A549 (cell line): ENCODE results near the gene PAK2.

Source experiments
- EHMT2 ChIP-seq: fragments of 200-600 bp; sonication (generic); IDR thresholded peaks from 2 replicates; pipeline ENCODE4 v1.6.1; 2016; ENCODE audit warnings: antibody characterized with exemption, low read depth, mild to moderate bottlenecking, moderate library complexity
- KDM1A ChIP-seq: fragments of 200-600 bp; sonication (generic); IDR thresholded peaks from 2 replicates; pipeline ENCODE4 v1.6.1; 2016; ENCODE audit warnings: low read depth, mild to moderate bottlenecking
- POLR2A ChIP-seq: IDR thresholded peaks from 2 replicates; pipeline ENCODE4 v1.6.1; 2012; ENCODE audit warnings: mild to moderate bottlenecking, low read length
- RAD21 ChIP-seq, 2 experiments: fragments of >200 bp in 1 of 2; sonication (Bioruptor Twin) in 1 of 2; formaldehyde crosslinking in 1 of 2; IDR thresholded peaks in 1 of 2; conservative IDR thresholded peaks in 1 of 2; 2 replicates in 1 of 2; 3 replicates in 1 of 2; pipeline ENCODE4 v1.6.1; 2012 to 2018; ENCODE audit warnings: inconsistent platforms in 1 of 2
- RFX5 ChIP-seq: fragments of 450-650 bp; IDR thresholded peaks from 2 replicates; pipeline ENCODE4 v1.7.1; 2014; ENCODE audit warnings: antibody characterized with exemption, mild to moderate bottlenecking, moderate library complexity
- RNF2 ChIP-seq: fragments of 200-600 bp; sonication (generic); IDR thresholded peaks from 2 replicates; pipeline ENCODE4 v1.6.1; 2016; ENCODE audit warnings: low read depth, mild to moderate bottlenecking, antibody characterized with exemption, moderate library complexity, borderline replicate concordance
- TF ChIP-seq, protein P1 (sequence below): fragments of >200 bp; sonication (Bioruptor Twin); formaldehyde crosslinking; IDR thresholded peaks from 3 replicates; pipeline ENCODE4 v1.5.1; 2016
- TF ChIP-seq, protein P2 (sequence below): fragments of 450-650 bp; IDR thresholded peaks from 2 replicates; pipeline ENCODE4 v1.6.1; 2014; ENCODE audit warnings: antibody characterized with exemption

DNA sequence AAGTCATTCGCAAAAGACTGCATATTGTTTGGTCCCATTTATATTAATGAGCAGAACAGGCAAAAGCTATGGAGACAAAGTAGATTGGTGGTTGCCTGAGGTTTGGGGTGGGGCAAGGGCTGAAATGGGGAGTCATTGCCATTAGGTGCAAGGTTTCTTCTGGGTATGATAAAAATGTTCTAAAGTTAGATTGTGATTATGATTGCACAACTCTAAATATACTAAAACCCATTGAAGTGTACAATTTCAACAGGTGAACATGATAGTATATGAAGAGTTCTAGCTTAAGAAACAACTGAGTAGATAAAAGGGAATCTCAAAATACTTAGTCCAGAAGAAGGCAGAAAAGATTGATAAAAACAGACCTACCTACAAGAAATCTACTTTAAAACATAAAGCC, 56.7 kb downstream of the PAK2 start:
- TF ChIP-seq RAD21 (conservative IDR thresholded peaks at IDR 0.05 in 1 of 2, IDR thresholded peaks at IDR 0.05 in 1 of 2) (no peak), RNF2 (no peak), POLR2A (no peak), KDM1A (no peak), EHMT2 (no peak), RFX5 (no peak)
- TF ChIP-seq, protein P1, sequence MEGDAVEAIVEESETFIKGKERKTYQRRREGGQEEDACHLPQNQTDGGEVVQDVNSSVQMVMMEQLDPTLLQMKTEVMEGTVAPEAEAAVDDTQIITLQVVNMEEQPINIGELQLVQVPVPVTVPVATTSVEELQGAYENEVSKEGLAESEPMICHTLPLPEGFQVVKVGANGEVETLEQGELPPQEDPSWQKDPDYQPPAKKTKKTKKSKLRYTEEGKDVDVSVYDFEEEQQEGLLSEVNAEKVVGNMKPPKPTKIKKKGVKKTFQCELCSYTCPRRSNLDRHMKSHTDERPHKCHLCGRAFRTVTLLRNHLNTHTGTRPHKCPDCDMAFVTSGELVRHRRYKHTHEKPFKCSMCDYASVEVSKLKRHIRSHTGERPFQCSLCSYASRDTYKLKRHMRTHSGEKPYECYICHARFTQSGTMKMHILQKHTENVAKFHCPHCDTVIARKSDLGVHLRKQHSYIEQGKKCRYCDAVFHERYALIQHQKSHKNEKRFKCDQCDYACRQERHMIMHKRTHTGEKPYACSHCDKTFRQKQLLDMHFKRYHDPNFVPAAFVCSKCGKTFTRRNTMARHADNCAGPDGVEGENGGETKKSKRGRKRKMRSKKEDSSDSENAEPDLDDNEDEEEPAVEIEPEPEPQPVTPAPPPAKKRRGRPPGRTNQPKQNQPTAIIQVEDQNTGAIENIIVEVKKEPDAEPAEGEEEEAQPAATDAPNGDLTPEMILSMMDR, result no peak
- TF ChIP-seq, protein P2, sequence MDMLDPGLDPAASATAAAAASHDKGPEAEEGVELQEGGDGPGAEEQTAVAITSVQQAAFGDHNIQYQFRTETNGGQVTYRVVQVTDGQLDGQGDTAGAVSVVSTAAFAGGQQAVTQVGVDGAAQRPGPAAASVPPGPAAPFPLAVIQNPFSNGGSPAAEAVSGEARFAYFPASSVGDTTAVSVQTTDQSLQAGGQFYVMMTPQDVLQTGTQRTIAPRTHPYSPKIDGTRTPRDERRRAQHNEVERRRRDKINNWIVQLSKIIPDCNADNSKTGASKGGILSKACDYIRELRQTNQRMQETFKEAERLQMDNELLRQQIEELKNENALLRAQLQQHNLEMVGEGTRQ, result no peak
